Stomach (tissue), 9 donors: Measurements from ENCODE around the gene TMEM209. TPM values are rescaled to one million over a fixed set of nuclear protein-coding genes. Genes with fewer than 3 reads are reported as not detected.

Experiments used
- DNase-seq, 2 donors: peaks; one replicate each; pipeline versions ENCODE4 v3.0.0 to v3.0.0-alpha.2; 2013 to 2019
- H3K27ac ChIP-seq, 5 donors: fragments of 200-600 bp in 4 of 5; sonication (generic) in 4 of 5; one replicate each; pipeline ENCODE4 v1.5.1; 2013 to 2019; ENCODE audit warnings: mild to moderate bottlenecking in 1 of 5, moderate library complexity in 1 of 5
- H3K27me3 ChIP-seq, 3 donors: fragments of 200-600 bp; sonication (generic); one replicate each; pipeline ENCODE4 v1.5.1; 2017 to 2019; ENCODE audit warnings: mixed run types in 1 of 3
- H3K36me3 ChIP-seq, 4 donors: fragments of 200-600 bp; sonication (generic); 1 replicate in 3 of 4; 2 replicates in 1 of 4; pipeline ENCODE4 v1.5.1; 2016 to 2019
- H3K4me1 ChIP-seq, 4 donors: fragments of 200-600 bp; sonication (generic); one replicate each; pipeline ENCODE4 v1.5.1; 2016 to 2019
- H3K4me3 ChIP-seq, 4 donors: fragments of 200-600 bp; sonication (generic) in 3 of 4; one replicate each; pipeline ENCODE4 v1.5.1; 2016 to 2019; ENCODE audit warnings: mild to moderate bottlenecking in 1 of 4
- H3K9me3 ChIP-seq, 4 donors: fragments of 200-600 bp; sonication (generic); one replicate each; pipeline ENCODE4 v1.5.1; 2016 to 2019
- CTCF ChIP-seq, 7 experiments: fragments of 450-650 bp in 4 of 7; fragments of 200-600 bp in 3 of 7; sonication (generic) in 3 of 7; IDR thresholded peaks; one replicate each; pipeline ENCODE4 v1.5.1; 2016 to 2019; ENCODE audit warnings: antibody characterized with exemption in 7 of 7, control low read depth in 2 of 7, mild to moderate bottlenecking in 1 of 7
- EP300 ChIP-seq: sonication (generic); formaldehyde crosslinking; IDR thresholded peaks from one replicate; pipeline ENCODE4 v1.6.1; 2017; ENCODE audit warnings: antibody characterized with exemption
- POLR2A ChIP-seq, 4 donors: fragments of 450-650 bp; IDR thresholded peaks; one replicate each; pipeline ENCODE4 v1.6.1; 2016; ENCODE audit warnings: antibody characterized with exemption in 4 of 4, control low read depth in 2 of 4, mild to moderate bottlenecking in 1 of 4, moderate library complexity in 1 of 4
- POLR2AphosphoS5 ChIP-seq, 3 donors: sonication (generic); formaldehyde crosslinking; IDR thresholded peaks; one replicate each; pipeline ENCODE4 v1.6.1; 2016; ENCODE audit warnings: antibody characterized with exemption in 3 of 3
- WGBS, 5 donors: extraction: QIAGEN DNeasy Blood & Tissue Kit in 3 of 5; methylation state at CpG; one replicate each; pipeline versions ENCODE4 v1.1.5 to v1.1.7; 2013 to 2018; 5-methylcytosine and 5-hydroxymethylcytosine counted together
- intact Hi-C: fragments of 100-400 bp; cut with DNase I; formaldehyde crosslinking; loops from one replicate; pipeline ENCODE4 v1.15.1; 2023; ENCODE audit warnings: low total_unique reads
- polyA plus RNA-seq, 3 donors: library from polyadenylated mRNA; stranded (reverse); fragments of 200-250 nt; gene quantifications; one replicate each; pipeline ENCODE4 v1.2.3, GENCODE V29; 2013
- total RNA-seq, 5 donors: library from RNA; depleted of rRNA; stranded (reverse); fragments of >200 nt; gene quantifications; one replicate each; pipeline versions ENCODE4 v1.1.0 to v1.2.3, GENCODE V29; 2014 to 2016
- donor health status: healthy with polysubstance abuse.
- donor health status: Bipolar disorder and iron deficiency.
- donor health status: healthy.

Gene TMEM209
- total and polyA plus RNA-seq, 8 donors, result 3.2 to 24.6 (median 8.9) TPM

DNA sequence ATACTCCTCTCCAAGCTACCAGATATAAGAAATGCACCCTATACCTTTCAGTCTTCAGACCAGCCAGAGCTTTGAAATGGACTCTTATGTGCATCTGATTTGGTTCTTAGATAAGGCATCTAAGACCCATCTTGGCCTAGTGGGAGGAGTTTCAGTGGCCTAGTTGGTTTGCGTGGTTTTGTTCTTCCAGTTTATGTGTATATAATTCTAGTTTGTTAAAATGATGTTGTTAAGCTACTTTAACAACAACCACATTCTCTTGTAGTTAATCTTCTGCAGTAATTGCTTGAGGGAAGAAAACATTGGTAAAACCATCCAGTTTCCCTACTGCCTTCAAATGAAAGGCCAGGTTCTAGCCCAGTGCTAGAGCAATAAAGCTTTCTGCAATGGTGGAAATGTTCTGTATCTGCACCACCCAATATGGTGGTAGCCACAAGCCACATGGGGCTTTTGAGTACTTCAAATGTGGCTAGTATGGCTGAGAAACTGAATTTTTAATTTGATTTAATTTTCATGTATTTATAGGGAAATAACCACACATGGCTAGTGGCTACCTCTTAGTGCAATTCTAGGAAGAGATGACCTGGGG lies 68.5 kb downstream of the TMEM209 start:
- intact Hi-C loops, result no loop called here
- TF ChIP-seq CTCF (IDR thresholded peaks at IDR 0.05) (no peak), EP300 (no peak), POLR2AphosphoS5 (IDR thresholded peaks at IDR 0.05) (no peak), POLR2A (IDR thresholded peaks at IDR 0.05) (no peak)
- Histone ChIP-seq H3K4me3 (no peak overlapping the region), H3K27me3 (no peaks in the 10 kb centered on the region), H3K9me3 (no peaks in the 10 kb centered on the region), H3K36me3 (peaks cover 10 to 73% (median 65%) of the 10 kb centered on the region in 4 donors), H3K4me1 (peaks cover 0 to 15% (median 12%) of the 10 kb centered on the region in 4 donors), H3K27ac (no peak overlapping the region)
- DNase-seq, result no peak
- WGBS, 5 donors, result 89 to 100% (median 95%) methylated on average over 1 of the region's 1 CpG

DNA sequence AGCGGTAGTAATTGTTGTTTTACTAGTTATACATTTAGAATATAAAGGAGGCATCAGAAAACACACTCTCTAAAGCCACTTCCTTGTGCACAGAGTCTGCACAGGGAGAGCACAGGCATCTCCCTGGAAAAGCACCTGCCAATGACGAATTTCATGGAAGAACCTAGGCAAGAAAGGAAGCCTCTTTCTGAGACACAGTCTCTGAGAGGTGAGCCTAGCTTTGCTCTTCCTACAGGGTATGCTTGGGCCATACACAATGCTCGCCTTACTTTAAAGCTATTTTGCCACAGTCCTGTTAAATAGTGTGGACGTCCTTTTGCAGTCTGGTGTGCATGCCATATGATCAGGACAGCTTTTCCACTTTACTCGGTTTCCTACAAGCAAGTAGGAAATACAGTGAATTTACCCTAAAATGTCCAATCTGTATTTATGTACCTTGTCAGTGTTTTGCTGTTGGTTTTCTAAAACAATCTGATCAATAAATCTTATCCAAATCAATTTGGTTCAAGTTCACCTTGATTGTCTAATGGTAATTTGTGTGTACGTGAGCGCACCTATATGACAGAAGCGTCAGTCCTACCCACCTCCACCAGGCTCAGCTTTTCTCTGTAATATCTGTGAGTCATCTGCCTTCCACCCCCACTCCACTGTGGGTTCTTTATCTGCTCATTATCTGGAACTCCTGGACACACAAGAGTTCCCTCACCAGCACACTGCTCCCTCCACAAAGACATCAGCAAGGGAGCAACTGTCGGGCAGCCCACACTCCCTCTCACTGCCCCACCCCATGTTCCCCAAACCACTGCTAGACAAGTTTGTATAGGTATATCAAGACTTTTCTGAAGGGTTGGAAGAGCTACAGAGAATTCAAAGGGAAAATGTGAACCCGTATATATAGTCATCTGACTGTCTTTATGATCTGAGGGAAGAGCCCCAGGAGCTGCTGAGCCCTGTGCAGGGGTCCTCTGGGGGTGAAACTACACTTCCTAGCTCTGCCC lies 69.7 kb downstream of the TMEM209 start:
- 93 to 95% (median 94%) methylated on average over 10 of the region's 10 CpGs for WGBS, 5 donors

GRCh38 chr7:130134726-130135125 lies 70.5 kb downstream of the TMEM209 start:
- 96 to 100% (median 98%) methylated on average over 7 of the region's 7 CpGs for WGBS, 5 donors
- intact Hi-C loops, result no loop called here
- no peak for DNase-seq
- TF ChIP-seq CTCF (IDR thresholded peaks at IDR 0.05) (no peak), EP300 (no peak), POLR2AphosphoS5 (IDR thresholded peaks at IDR 0.05) (no peak), POLR2A (IDR thresholded peaks at IDR 0.05) (no peak)
- Histone ChIP-seq H3K27ac (no peak overlapping the region), H3K4me1 (no peaks in the 10 kb centered on the region), H3K9me3 (no peaks in the 10 kb centered on the region), H3K4me3 (no peak overlapping the region), H3K36me3 (peaks cover 19 to 91% (median 83%) of the 10 kb centered on the region in 4 donors), H3K27me3 (no peaks in the 10 kb centered on the region)

More for the DNA sequence above, 69.7 kb downstream of the TMEM209 start:
- Histone ChIP-seq H3K36me3 (peaks cover 18 to 85% (median 77%) of the 10 kb centered on the region in 4 donors), H3K4me3 (no peak overlapping the region), H3K9me3 (no peaks in the 10 kb centered on the region), H3K27me3 (no peaks in the 10 kb centered on the region), H3K27ac (no peak overlapping the region), H3K4me1 (peaks cover 0 to 3% (median under 1%) of the 10 kb centered on the region in 4 donors)
- no peak for DNase-seq
- intact Hi-C loops, result no loop called here
- TF ChIP-seq EP300, result no peak
- TF ChIP-seq POLR2AphosphoS5 (IDR thresholded peaks at IDR 0.05), result no peak

DNA sequence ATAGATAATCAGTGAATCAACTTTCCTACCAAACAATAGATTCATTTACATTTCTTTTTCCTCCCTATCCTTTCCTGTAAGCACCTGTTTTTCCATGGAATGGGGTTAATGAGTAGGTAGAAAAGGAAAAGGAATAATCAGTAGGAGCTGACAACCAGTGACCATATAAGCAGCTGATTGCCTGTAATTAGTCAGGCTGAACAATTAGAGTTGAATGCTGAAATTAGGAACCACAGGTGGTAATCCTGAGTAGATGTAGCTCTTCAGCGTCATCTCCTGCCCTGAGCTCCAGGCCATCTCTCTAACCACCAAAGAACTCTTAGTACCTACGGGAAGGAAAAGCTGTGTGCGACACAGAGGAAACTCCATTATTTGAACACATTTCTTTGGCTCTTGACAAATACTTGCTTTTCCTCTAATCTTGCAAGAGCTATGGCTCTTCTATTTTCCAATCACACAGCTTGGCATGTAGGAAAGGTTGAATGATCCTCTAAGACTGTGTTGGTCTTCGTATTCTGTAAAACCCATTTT lies 71.0 kb downstream of the TMEM209 start:
- Histone ChIP-seq H3K4me1 (no peaks in the 10 kb centered on the region), H3K9me3 (no peaks in the 10 kb centered on the region), H3K27ac (no peak overlapping the region), H3K36me3 (peaks cover 25 to 91% (median 83%) of the 10 kb centered on the region in 4 donors), H3K4me3 (no peak overlapping the region), H3K27me3 (no peaks in the 10 kb centered on the region)
- no peak for DNase-seq
- intact Hi-C loops, result no loop called here
- TF ChIP-seq EP300 (no peak), POLR2A (IDR thresholded peaks at IDR 0.05) (no peak), CTCF (IDR thresholded peaks at IDR 0.05) (no peak), POLR2AphosphoS5 (IDR thresholded peaks at IDR 0.05) (no peak)
- 92 to 98% (median 96%) methylated on average over 4 of the region's 4 CpGs for WGBS, 5 donors
